PC-9 (cell line): ENCODE measurements around the gene CUL2. TPM values are rescaled to one million over a fixed set of nuclear protein-coding genes. Genes with fewer than 3 reads are reported as not detected.

Source experiments
- BruUV-seq: library from RNA; stranded (reverse); fragments of 400-500 nt; replicated peaks from 2 replicates; lab custom pipeline; 2021; lab: Mats Ljungman, UMichigan
- CTCF ChIA-PET: fragments of 300-600 bp; sonication (Branson Sonifier 250); formaldehyde crosslinking; loops from one replicate; lab custom pipeline; 2022; ENCODE audit warnings: antibody characterized with exemption; lab: Charles Lee
- POLR2A ChIA-PET: fragments of 300-600 bp; sonication (Branson Sonifier 250); formaldehyde crosslinking; loops from one replicate; lab custom pipeline; 2022; ENCODE audit warnings: antibody characterized with exemption; ENCODE audit not compliant: unreplicated experiment; lab: Charles Lee
- DNase-seq, 2 experiments: peaks; one replicate each; pipeline versions ENCODE4 v3.0.0 to v3.0.0-alpha.2; 2015 to 2022; ENCODE audit warnings: mixed read lengths in 1 of 2
- H2AFZ ChIP-seq: fragments of 200-600 bp; sonication (generic); 2 replicates; pipeline ENCODE4 v1.8.1; 2017; ENCODE audit warnings: antibody characterized with exemption
- H3F3A ChIP-seq: fragments of 200-600 bp; sonication (generic); 2 replicates; pipeline ENCODE4 v1.8.1; 2017; ENCODE audit warnings: antibody characterized with exemption, mild to moderate bottlenecking, low read depth; ENCODE audit not compliant: insufficient read depth
- H3K27ac ChIP-seq: fragments of 200-600 bp; sonication (generic); 2 replicates; pipeline ENCODE4 v1.6.1; 2016; ENCODE audit warnings: mixed run types
- H3K27me3 ChIP-seq: fragments of 200-600 bp; sonication (generic); 2 replicates; pipeline ENCODE4 v1.6.1; 2016; ENCODE audit warnings: low read depth, mixed run types; ENCODE audit not compliant: insufficient read depth
- H3K36me3 ChIP-seq: fragments of 200-600 bp; sonication (generic); 2 replicates; pipeline ENCODE4 v1.6.1; 2016; ENCODE audit warnings: low read depth, mixed run types
- H3K4me1 ChIP-seq: fragments of 200-600 bp; sonication (generic); replicated peaks from 2 replicates; pipeline ENCODE4 v1.6.1; 2016; ENCODE audit warnings: mixed run types; ENCODE audit not compliant: insufficient read depth
- H3K4me2 ChIP-seq: fragments of 200-600 bp; sonication (generic); 2 replicates; pipeline ENCODE4 v1.6.1; 2017; ENCODE audit warnings: mixed run types
- H3K4me3 ChIP-seq: fragments of 200-600 bp; sonication (generic); 2 replicates; pipeline ENCODE4 v1.6.1; 2016; ENCODE audit warnings: mixed run types
- H3K79me2 ChIP-seq: fragments of 200-600 bp; sonication (generic); 2 replicates; pipeline ENCODE4 v1.6.1; 2017; ENCODE audit warnings: low read depth, mixed run types
- H3K9me2 ChIP-seq: fragments of 200-600 bp; sonication (generic); 2 replicates; pipeline ENCODE4 v1.8.1; 2017; ENCODE audit warnings: mild to moderate bottlenecking; ENCODE audit not compliant: insufficient read depth
- H3K9me3 ChIP-seq: fragments of 200-600 bp; sonication (generic); 2 replicates; pipeline ENCODE4 v1.8.1; 2016; ENCODE audit warnings: low read depth; ENCODE audit not compliant: insufficient read depth
- H4K20me1 ChIP-seq: fragments of 200-600 bp; sonication (generic); 2 replicates; pipeline ENCODE4 v1.8.1; 2017; ENCODE audit not compliant: insufficient read depth
- CTCF ChIP-seq: fragments of 200-600 bp; sonication (generic); conservative IDR thresholded peaks from 2 replicates; pipeline ENCODE4 v1.6.1; 2017; ENCODE audit warnings: mixed run types, antibody characterized with exemption, mild to moderate bottlenecking, moderate library complexity
- EZH2 ChIP-seq: fragments of 200-600 bp; sonication (generic); IDR thresholded peaks from 2 replicates; pipeline ENCODE4 v1.8.0; 2017; ENCODE audit warnings: antibody characterized with exemption, low read depth
- intact Hi-C: fragments of 100-400 bp; cut with micrococcal nuclease; formaldehyde crosslinking; loops from one replicate; pipeline ENCODE4 v1.10.0; 2022; ENCODE audit not compliant: unreplicated experiment
- total RNA-seq: library from RNA; stranded (reverse); gene quantifications from 2 replicates; pipeline ENCODE4 v1.2.3, GENCODE V29; 2021

The CUL2 gene
- total RNA-seq, 1 experiment from 2014 or later, result 31.5 TPM

GRCh38 chr10:35040760-35041501 lies 49.2 kb downstream of the CUL2 start:
- intact Hi-C loops, result no loop called here
- Histone ChIP-seq H3K79me2 (no peaks in the 10 kb centered on the region), H3K27me3 (no peaks in the 10 kb centered on the region), H3K27ac (no peak overlapping the region), H3K9me3 (no peaks in the 10 kb centered on the region), H3K4me3 (no peak overlapping the region), H3F3A (no peaks in the 10 kb centered on the region), H4K20me1 (no peaks in the 10 kb centered on the region), H3K9me2 (no peaks in the 10 kb centered on the region), H3K4me2 (no peak overlapping the region), H3K4me1 (peaks cover 9% of the 10 kb centered on the region), H2AFZ (no peak overlapping the region), H3K36me3 (no peaks in the 10 kb centered on the region)
- TF ChIP-seq EZH2, result no peak
- TF ChIP-seq CTCF, result no peak
- BruUV-seq, result no TSS peak
- DNase-seq, result no peak
- POLR2A ChIA-PET, result no interaction called here
- CTCF ChIA-PET, result interaction anchor here (0.5 kb wide), 1 partner anchor 176 kb away, joined by 3 read pairs; no protein-coding TSS in a partner anchor

- no peaks in the 10 kb centered on the region for H3K9me2 ChIP-seq
- no peak overlapping the region for H3K4me2 ChIP-seq
- no peak overlapping the region for H3K27ac ChIP-seq
- H4K20me1 ChIP-seq, result no peaks in the 10 kb centered on the region
- H3K36me3 ChIP-seq, result no peaks in the 10 kb centered on the region; the same call in 1 of the 2 replicates
- no peak overlapping the region for H3K4me3 ChIP-seq
- no peak overlapping the region for H2AFZ ChIP-seq
- H3F3A ChIP-seq, result no peaks in the 10 kb centered on the region
- ChIA-PET CTCF (interaction anchor here (0.5 kb wide), 1 partner anchor 104 kb away, joined by 4 read pairs; no protein-coding TSS in a partner anchor), POLR2A (no interaction called here)
- no peaks in the 10 kb centered on the region for H3K27me3 ChIP-seq
- BruUV-seq, result no TSS peak
- intact Hi-C loops, result no loop called here
- H3K9me3 ChIP-seq, result no peaks in the 10 kb centered on the region
- TF ChIP-seq EZH2, result no peak
- no peak for TF ChIP-seq CTCF
- no peaks in the 10 kb centered on the region for H3K79me2 ChIP-seq
- no peak for DNase-seq
- no peaks in the 10 kb centered on the region for H3K4me1 ChIP-seq
These were observed 53.0 kb downstream of the CUL2 start for GRCh38 chr10:35037104-35037503.

GRCh38 chr10:35035606-35036005 lies 54.5 kb downstream of the CUL2 start:
- intact Hi-C loops, result no loop called here
- Histone ChIP-seq H3K9me3 (no peaks in the 10 kb centered on the region), H4K20me1 (no peaks in the 10 kb centered on the region), H3K27me3 (no peaks in the 10 kb centered on the region), H3K27ac (no peak overlapping the region), H3K4me2 (no peak overlapping the region), H3K79me2 (no peaks in the 10 kb centered on the region), H3K36me3 (no peaks in the 10 kb centered on the region; the same call in 1 of the 2 replicates), H3K9me2 (no peaks in the 10 kb centered on the region), H3K4me1 (no peaks in the 10 kb centered on the region), H3K4me3 (no peak overlapping the region), H2AFZ (no peak overlapping the region), H3F3A (no peaks in the 10 kb centered on the region)
- POLR2A ChIA-PET, result no interaction called here
- CTCF ChIA-PET, result no interaction called here
- no TSS peak for BruUV-seq
- no peak for DNase-seq
- TF ChIP-seq EZH2, result no peak
- no peak for TF ChIP-seq CTCF
